HFFc6 (cell line): Measurements from ENCODE around the gene TGIF1. TPM values are rescaled to one million over a fixed set of nuclear protein-coding genes. Genes with fewer than 3 reads are reported as not detected.

Source experiments
- DNase-seq: peaks from one replicate; pipeline ENCODE4 v3.0.0-alpha.2; 2018
- H3K27ac Mint-ChIP-seq: 2 replicates; pipeline ENCODE4 v1.8.0; 2020; ENCODE audit warnings: mild to moderate bottlenecking, mixed read lengths
- H3K27me3 Mint-ChIP-seq: 2 replicates; pipeline ENCODE4 v1.8.0; 2021; ENCODE audit warnings: mild to moderate bottlenecking, moderate library complexity, mixed read lengths; ENCODE audit not compliant: insufficient read depth
- H3K36me3 Mint-ChIP-seq: 2 replicates; pipeline ENCODE4 v1.8.0; 2021; ENCODE audit warnings: low read depth, mixed read lengths
- H3K4me1 Mint-ChIP-seq: 2 replicates; pipeline ENCODE4 v1.8.0; 2020; ENCODE audit warnings: low read depth, mixed read lengths
- H3K4me3 Mint-ChIP-seq: 2 replicates; pipeline ENCODE4 v1.8.0; 2020; ENCODE audit warnings: mild to moderate bottlenecking, moderate library complexity, mixed read lengths
- H3K9me3 Mint-ChIP-seq: 2 replicates; pipeline ENCODE4 v1.8.0; 2020; ENCODE audit warnings: mild to moderate bottlenecking, mixed read lengths
- CTCF ChIP-seq: fragments of 200-600 bp; sonication (generic); IDR thresholded peaks from 2 replicates; pipeline ENCODE4 v1.5.0; 2021; ENCODE audit warnings: antibody characterized with exemption, mild to moderate bottlenecking
- total RNA-seq, 6 experiments: library from RNA; stranded (reverse); fragmentation: NEBNext Ultra II Directional; extraction: Animal tissue kit (Norgen Biotek cat#: 25700); gene quantifications; 2 replicates in 1 of 6; 3 replicates in 5 of 6; pipeline ENCODE4 v1.2.3, GENCODE V29; 2021

Gene TGIF1
- total RNA-seq, 6 experiments from 2014 or later: 41.3 to 59.9 (median 55.8) TPM

- H3K4me3 Mint-ChIP-seq: no peak overlapping the region
- peaks cover 9% of the 10 kb centered on the region for H3K27me3 Mint-ChIP-seq
- TF ChIP-seq CTCF: no peak
- no peak overlapping the region for H3K27ac Mint-ChIP-seq
- H3K4me1 Mint-ChIP-seq: peaks cover 20% of the 10 kb centered on the region
- H3K9me3 Mint-ChIP-seq: no peaks in the 10 kb centered on the region
- H3K36me3 Mint-ChIP-seq: no peaks in the 10 kb centered on the region
- DNase-seq: no peak
Observed at GRCh38 chr18:3508576-3509549, 58.9 kb downstream of the TGIF1 start.

Other genes with a start within 250 kb of the TGIF1 start
- under 1 TPM in 4 of 6 experiments, not detected in 2; 0.03 to 0.14 (median 0.06) TPM for gene MYOM1, start 230.2 kb upstream of the TGIF1 start, total RNA-seq
- 100 to 1,000 TPM; 425 to 713 (median 651) TPM for gene MYL12A, start 202.4 kb upstream of the TGIF1 start, total RNA-seq
- 100 to 1,000 TPM; 590 to 686 (median 637) TPM for gene MYL12B, start 188.0 kb upstream of the TGIF1 start, total RNA-seq